DND-41 (cell line): ENCODE results near the gene ZCCHC2.

Experiments used
- EZH2 ChIP-seq: IDR thresholded peaks from 3 replicates; pipeline ENCODE4 v1.6.1; 2012; ENCODE audit warnings: borderline replicate concordance, low read depth, mild to moderate bottlenecking, moderate library complexity, low read length, inconsistent platforms; ENCODE audit not compliant: severe bottlenecking
- TF ChIP-seq, protein P1 (sequence below): IDR thresholded peaks from 2 replicates; pipeline ENCODE4 v1.5.1; 2012; ENCODE audit warnings: borderline replicate concordance, low read length, moderate library complexity, mild to moderate bottlenecking; ENCODE audit not compliant: poor library complexity, severe bottlenecking; ENCODE audit errors: extremely low read depth

DNA sequence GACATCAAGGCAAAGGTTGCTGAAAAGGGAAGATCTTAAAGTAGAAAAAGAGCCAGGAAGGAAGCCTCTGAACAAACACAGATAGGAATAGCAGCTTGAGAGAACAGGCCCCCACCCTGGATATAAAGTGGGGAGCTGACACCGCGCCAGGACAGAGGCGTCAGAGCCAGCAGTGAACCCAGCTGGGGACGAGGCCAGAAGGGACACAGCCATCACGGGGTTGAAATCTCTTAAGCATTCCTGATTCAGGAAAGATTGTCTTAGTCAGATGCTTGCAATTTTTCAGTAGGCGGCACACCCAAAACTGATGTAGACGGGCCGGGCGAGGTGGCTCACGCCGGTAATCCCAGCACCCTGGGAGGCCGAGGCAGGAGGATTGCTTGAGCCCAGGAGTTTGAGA, 98.7 kb downstream of the ZCCHC2 start:
- TF ChIP-seq EZH2: no peak
- TF ChIP-seq, protein P1, sequence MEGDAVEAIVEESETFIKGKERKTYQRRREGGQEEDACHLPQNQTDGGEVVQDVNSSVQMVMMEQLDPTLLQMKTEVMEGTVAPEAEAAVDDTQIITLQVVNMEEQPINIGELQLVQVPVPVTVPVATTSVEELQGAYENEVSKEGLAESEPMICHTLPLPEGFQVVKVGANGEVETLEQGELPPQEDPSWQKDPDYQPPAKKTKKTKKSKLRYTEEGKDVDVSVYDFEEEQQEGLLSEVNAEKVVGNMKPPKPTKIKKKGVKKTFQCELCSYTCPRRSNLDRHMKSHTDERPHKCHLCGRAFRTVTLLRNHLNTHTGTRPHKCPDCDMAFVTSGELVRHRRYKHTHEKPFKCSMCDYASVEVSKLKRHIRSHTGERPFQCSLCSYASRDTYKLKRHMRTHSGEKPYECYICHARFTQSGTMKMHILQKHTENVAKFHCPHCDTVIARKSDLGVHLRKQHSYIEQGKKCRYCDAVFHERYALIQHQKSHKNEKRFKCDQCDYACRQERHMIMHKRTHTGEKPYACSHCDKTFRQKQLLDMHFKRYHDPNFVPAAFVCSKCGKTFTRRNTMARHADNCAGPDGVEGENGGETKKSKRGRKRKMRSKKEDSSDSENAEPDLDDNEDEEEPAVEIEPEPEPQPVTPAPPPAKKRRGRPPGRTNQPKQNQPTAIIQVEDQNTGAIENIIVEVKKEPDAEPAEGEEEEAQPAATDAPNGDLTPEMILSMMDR: no peak
